Keratinocyte (primary cell): ENCODE results near the gene INSIG1. TPM values are rescaled to one million over a fixed set of nuclear protein-coding genes. Genes with fewer than 3 reads are reported as not detected.

Experiments
- DNase-seq: peaks from one replicate; pipeline ENCODE4 v3.0.0-alpha.2; 2011; ENCODE audit warnings: low read depth, missing footprints, low spot score
- FAIRE-seq: peaks from 2 replicates; lab custom pipeline; 2011; peaks lifted over from hg19 to GRCh38; lab: Jason Lieb, UNC
- H2AFZ ChIP-seq: 2 replicates; pipeline ENCODE4 v1.6.0; 2012; ENCODE audit warnings: low read length, control low read depth, inconsistent platforms; ENCODE audit not compliant: control insufficient read depth
- H3K27ac ChIP-seq: 2 replicates; pipeline ENCODE4 v1.5.1; 2011; ENCODE audit warnings: low read length; ENCODE audit not compliant: control insufficient read depth, insufficient read depth
- H3K27me3 ChIP-seq: 3 replicates; pipeline ENCODE4 v1.6.0; 2011; ENCODE audit warnings: low read length; ENCODE audit not compliant: control insufficient read depth, insufficient read depth; ENCODE audit errors: extremely low read depth
- H3K36me3 ChIP-seq, 2 experiments: 2 replicates in 1 of 2; 3 replicates in 1 of 2; pipeline ENCODE4 v1.5.1; 2011; ENCODE audit warnings: low read length in 2 of 2, mild to moderate bottlenecking in 1 of 2; ENCODE audit not compliant: control insufficient read depth in 2 of 2, insufficient read depth in 2 of 2; ENCODE audit errors: extremely low read depth in 1 of 2
- H3K4me1 ChIP-seq: 3 replicates; pipeline ENCODE4 v1.5.1; 2011; ENCODE audit warnings: low read length; ENCODE audit not compliant: control insufficient read depth, insufficient read depth; ENCODE audit errors: extremely low read depth
- H3K4me2 ChIP-seq: 3 replicates; pipeline ENCODE4 v1.6.0; 2011; ENCODE audit warnings: low read depth, low read length; ENCODE audit not compliant: control insufficient read depth, insufficient read depth; ENCODE audit errors: extremely low read depth
- H3K4me3 ChIP-seq, 3 experiments: fragments of 200-600 bp in 1 of 3; sonication (generic) in 1 of 3; 2 replicates in 2 of 3; 3 replicates in 1 of 3; pipeline ENCODE4 v1.5.1; 2011 to 2016; ENCODE audit warnings: low read length in 3 of 3, mild to moderate bottlenecking in 3 of 3, control low read depth in 2 of 3, inconsistent platforms in 1 of 3, low read depth in 1 of 3, mixed read lengths in 1 of 3, mixed run types in 1 of 3, moderate library complexity in 1 of 3; ENCODE audit not compliant: control insufficient read depth in 2 of 3, insufficient read depth in 2 of 3; ENCODE audit errors: extremely low read depth in 1 of 3
- H3K79me2 ChIP-seq: 2 replicates; pipeline ENCODE4 v1.6.0; 2012; ENCODE audit warnings: low read length; ENCODE audit not compliant: control insufficient read depth, insufficient read depth
- H3K9ac ChIP-seq: 3 replicates; pipeline ENCODE4 v1.6.0; 2011; ENCODE audit warnings: low read length; ENCODE audit not compliant: control insufficient read depth, insufficient read depth; ENCODE audit errors: extremely low read depth
- H3K9me1 ChIP-seq: 3 replicates; pipeline ENCODE4 v1.6.0; 2011; ENCODE audit warnings: low read length; ENCODE audit not compliant: control insufficient read depth, insufficient read depth; ENCODE audit errors: extremely low read depth
- H3K9me3 ChIP-seq: 2 replicates; pipeline ENCODE4 v1.5.1; 2012; ENCODE audit warnings: low read depth, low read length; ENCODE audit not compliant: control insufficient read depth
- H4K20me1 ChIP-seq: 3 replicates; pipeline ENCODE4 v1.6.0; 2011; ENCODE audit warnings: low read length; ENCODE audit not compliant: control insufficient read depth, insufficient read depth; ENCODE audit errors: extremely low read depth
- CTCF ChIP-seq, 3 experiments: IDR thresholded peaks in 1 of 3; conservative IDR thresholded peaks in 1 of 3; optimal IDR thresholded peaks in 1 of 3; 2 replicates in 2 of 3; 3 replicates in 1 of 3; pipeline versions ENCODE3 to v1.5.1; 2011; ENCODE audit warnings: low read length in 3 of 3, mild to moderate bottlenecking in 3 of 3, moderate library complexity in 2 of 3, control low read depth in 1 of 3, inconsistent platforms in 1 of 3; ENCODE audit not compliant: insufficient read depth in 2 of 3; ENCODE audit errors: extremely low read depth in 1 of 3
- EZH2 ChIP-seq: IDR thresholded peaks from one replicate; pipeline ENCODE4 v1.6.1; 2012; ENCODE audit warnings: inconsistent platforms, mild to moderate bottlenecking, low read length, moderate library complexity
- dilution Hi-C: fragments of 300-500 bp; cut with MboI; formaldehyde crosslinking; loops from one replicate; pipeline ENCODE4 v1.7.0; 2020; ENCODE audit warnings: low sequenced_read_pairs; ENCODE audit not compliant: extremely low pct_ligation_motif_present
- polyA plus RNA-seq, 5 experiments: library from polyadenylated mRNA; depleted of rRNA in 3 of 5; stranded (reverse) in 3 of 5; stranded (forward) in 1 of 5; unstranded in 1 of 5; fragments of >200 nt; gene quantifications; 1 replicate in 1 of 5; 2 replicates in 3 of 5; 3 replicates in 1 of 5; pipeline versions ENCODE4 v1.2.1 to v1.2.3, GENCODE V29; 2011 to 2012; ENCODE audit warnings: missing spikeins in 2 of 5, low read depth in 1 of 5, low replicate concordance in 1 of 5

Gene INSIG1
- polyA plus RNA-seq, 1 donor (not counting 4 experiments of a cell fraction or from before 2014, with no cell fraction given), result 104 TPM

GRCh38 chr7:155291045-155291530, 6.6 kb upstream of the INSIG1 start:
- H3K4me2 ChIP-seq, result no peak overlapping the region
- DNase-seq, result no peak
- H3K36me3 ChIP-seq, result no peaks in the 10 kb centered on the region
- FAIRE-seq, result no peak
- H2AFZ ChIP-seq, result no peak overlapping the region
- H3K27me3 ChIP-seq, result peaks cover 2% of the 10 kb centered on the region
- no peak overlapping the region for H3K9ac ChIP-seq
- no peaks in the 10 kb centered on the region for H3K9me1 ChIP-seq
- no peaks in the 10 kb centered on the region for H3K4me1 ChIP-seq
- H3K4me3 ChIP-seq, result no peak overlapping the region
- TF ChIP-seq EZH2 (no peak), CTCF (optimal IDR thresholded peaks at IDR 0.05 in 1 of 3, IDR thresholded peaks at IDR 0.05 in 1 of 3, conservative IDR thresholded peaks at IDR 0.05 in 1 of 3; ENCODE audit: extremely low read depth in 1 of 3, insufficient read depth in 2 of 3, low read length in 3 of 3) (no peak)
- H4K20me1 ChIP-seq, result no peaks in the 10 kb centered on the region
- no peaks in the 10 kb centered on the region for H3K9me3 ChIP-seq
- dilution Hi-C loops, result no loop called here
- no peak overlapping the region for H3K27ac ChIP-seq
- no peaks in the 10 kb centered on the region for H3K79me2 ChIP-seq

GRCh38 chr7:155291729-155292128, 5.9 kb upstream of the INSIG1 start:
- dilution Hi-C loops, result no loop called here
- no peak overlapping the region for H2AFZ ChIP-seq
- peaks cover 4% of the 10 kb centered on the region for H3K4me1 ChIP-seq
- TF ChIP-seq CTCF (optimal IDR thresholded peaks at IDR 0.05 in 1 of 3, IDR thresholded peaks at IDR 0.05 in 1 of 3, conservative IDR thresholded peaks at IDR 0.05 in 1 of 3; ENCODE audit: extremely low read depth in 1 of 3, insufficient read depth in 2 of 3, low read length in 3 of 3), result no peak
- TF ChIP-seq EZH2, result no peak
- H3K9me1 ChIP-seq, result no peaks in the 10 kb centered on the region
- DNase-seq (no peak), FAIRE-seq (no peak)
- H3K9ac ChIP-seq, result no peak overlapping the region
- peaks cover 2% of the 10 kb centered on the region for H3K27me3 ChIP-seq
- no peaks in the 10 kb centered on the region for H3K9me3 ChIP-seq
- H3K79me2 ChIP-seq, result no peaks in the 10 kb centered on the region
- no peak overlapping the region for H3K27ac ChIP-seq
- no peaks in the 10 kb centered on the region for H4K20me1 ChIP-seq
- no peak overlapping the region for H3K4me3 ChIP-seq
- H3K36me3 ChIP-seq, result no peaks in the 10 kb centered on the region
- no peak overlapping the region for H3K4me2 ChIP-seq
